ENCODE measurements around the gene NCAM1. TPM values are rescaled to one million over a fixed set of nuclear protein-coding genes. Genes with fewer than 3 reads are reported as not detected.

Gene NCAM1
- total RNA-seq, 1 experiment from 2014 or later: 3.7 TPM

DNA sequence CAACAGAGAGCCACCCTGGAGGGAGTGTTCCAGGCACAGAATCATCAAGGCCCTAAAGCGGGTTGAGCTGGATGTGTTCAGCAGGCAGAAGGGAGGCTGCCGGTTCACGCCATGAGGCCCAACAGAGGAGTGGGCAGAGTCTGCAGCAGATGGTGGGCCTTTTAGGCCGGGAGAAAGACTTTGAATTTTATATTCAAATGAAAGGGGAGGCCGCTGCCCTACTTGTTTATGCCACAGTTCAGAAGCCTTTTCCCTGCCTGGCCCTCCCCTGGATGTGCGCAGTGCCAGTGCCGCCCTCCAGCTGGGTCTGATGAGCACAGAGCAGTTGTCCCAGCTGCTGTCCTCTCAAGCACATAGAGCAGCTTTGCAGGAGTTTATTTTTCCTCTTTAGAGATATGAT is 306.3 kb downstream of the NCAM1 start:
- Mint-ChIP-seq H3K9me3 (ENCODE audit: low read depth, unreplicated experiment) (no peaks in the 10 kb centered on the region), H3K27ac (ENCODE audit: unreplicated experiment) (no peak overlapping the region), H3K4me1 (ENCODE audit: low read depth, unreplicated experiment) (no peaks in the 10 kb centered on the region), H3K36me3 (ENCODE audit: insufficient read depth, unreplicated experiment) (no peaks in the 10 kb centered on the region), H3K4me3 (ENCODE audit: low read depth, unreplicated experiment) (no peak overlapping the region), H3K27me3 (ENCODE audit: unreplicated experiment) (peaks cover 54% of the 10 kb centered on the region)
- DNase-seq: no peak
- intact Hi-C loops (cut with micrococcal nuclease; ENCODE audit: unreplicated experiment): no loop called here
- TF ChIP-seq, protein P1, sequence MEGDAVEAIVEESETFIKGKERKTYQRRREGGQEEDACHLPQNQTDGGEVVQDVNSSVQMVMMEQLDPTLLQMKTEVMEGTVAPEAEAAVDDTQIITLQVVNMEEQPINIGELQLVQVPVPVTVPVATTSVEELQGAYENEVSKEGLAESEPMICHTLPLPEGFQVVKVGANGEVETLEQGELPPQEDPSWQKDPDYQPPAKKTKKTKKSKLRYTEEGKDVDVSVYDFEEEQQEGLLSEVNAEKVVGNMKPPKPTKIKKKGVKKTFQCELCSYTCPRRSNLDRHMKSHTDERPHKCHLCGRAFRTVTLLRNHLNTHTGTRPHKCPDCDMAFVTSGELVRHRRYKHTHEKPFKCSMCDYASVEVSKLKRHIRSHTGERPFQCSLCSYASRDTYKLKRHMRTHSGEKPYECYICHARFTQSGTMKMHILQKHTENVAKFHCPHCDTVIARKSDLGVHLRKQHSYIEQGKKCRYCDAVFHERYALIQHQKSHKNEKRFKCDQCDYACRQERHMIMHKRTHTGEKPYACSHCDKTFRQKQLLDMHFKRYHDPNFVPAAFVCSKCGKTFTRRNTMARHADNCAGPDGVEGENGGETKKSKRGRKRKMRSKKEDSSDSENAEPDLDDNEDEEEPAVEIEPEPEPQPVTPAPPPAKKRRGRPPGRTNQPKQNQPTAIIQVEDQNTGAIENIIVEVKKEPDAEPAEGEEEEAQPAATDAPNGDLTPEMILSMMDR (IDR thresholded peaks at IDR 0.05; ENCODE audit: unreplicated experiment): no peak
- CTCF ChIA-PET: no interaction called here
- no TSS peak for BruUV-seq (replicated peaks)

DNA sequence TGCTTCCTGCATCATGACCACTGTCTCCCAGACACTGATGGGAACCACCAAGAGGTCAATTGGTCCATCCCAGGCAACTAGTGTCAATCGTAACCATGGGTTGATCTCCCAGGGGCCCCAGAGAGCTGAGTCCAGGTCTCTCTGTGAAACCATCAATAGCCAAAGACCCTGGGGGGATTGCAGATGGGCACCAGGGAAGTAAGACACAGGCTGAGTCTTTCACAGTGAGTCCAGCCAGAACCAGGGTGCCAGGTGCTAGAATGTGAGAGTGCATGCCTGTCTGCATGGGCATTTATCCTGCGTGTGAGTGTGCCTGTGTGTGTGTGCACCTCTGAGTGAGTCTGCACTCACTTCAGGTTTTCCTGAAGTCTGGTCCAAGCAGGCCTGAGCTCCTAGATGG is 307.9 kb downstream of the NCAM1 start:
- Mint-ChIP-seq H3K9me3 (ENCODE audit: low read depth, unreplicated experiment) (no peaks in the 10 kb centered on the region), H3K27me3 (ENCODE audit: unreplicated experiment) (peaks cover 54% of the 10 kb centered on the region), H3K27ac (ENCODE audit: unreplicated experiment) (no peak overlapping the region), H3K4me3 (ENCODE audit: low read depth, unreplicated experiment) (no peak overlapping the region), H3K36me3 (ENCODE audit: insufficient read depth, unreplicated experiment) (no peaks in the 10 kb centered on the region), H3K4me1 (ENCODE audit: low read depth, unreplicated experiment) (no peaks in the 10 kb centered on the region)
- BruUV-seq (replicated peaks): no TSS peak
- TF ChIP-seq, protein P1 (IDR thresholded peaks at IDR 0.05; ENCODE audit: unreplicated experiment): no peak
- no peak for DNase-seq
- intact Hi-C loops (cut with micrococcal nuclease; ENCODE audit: unreplicated experiment): no loop called here
- CTCF ChIA-PET: no interaction called here

DNA sequence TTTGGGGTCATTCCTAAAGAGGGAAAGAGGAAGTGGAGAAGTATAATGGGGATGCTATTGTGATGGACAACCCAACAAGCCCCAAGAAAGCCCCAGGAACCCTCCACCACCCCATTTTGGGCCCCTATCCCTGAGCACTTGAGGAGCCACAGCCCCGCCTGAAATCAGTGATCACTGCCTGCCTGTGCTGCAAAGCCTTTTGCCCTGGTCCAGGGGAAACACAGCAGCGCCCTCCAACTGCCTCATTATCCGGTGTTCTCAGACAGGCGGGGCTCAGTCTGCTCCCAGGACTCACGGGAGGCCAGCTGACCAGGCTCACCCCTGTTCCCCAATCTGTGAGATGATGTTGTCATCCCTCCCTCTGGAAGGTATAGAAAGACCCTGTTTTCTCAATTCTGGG is 308.4 kb downstream of the NCAM1 start:
- DNase-seq: no peak
- Mint-ChIP-seq H3K9me3 (ENCODE audit: low read depth, unreplicated experiment) (no peaks in the 10 kb centered on the region), H3K4me1 (ENCODE audit: low read depth, unreplicated experiment) (no peaks in the 10 kb centered on the region), H3K36me3 (ENCODE audit: insufficient read depth, unreplicated experiment) (no peaks in the 10 kb centered on the region), H3K27ac (ENCODE audit: unreplicated experiment) (no peak overlapping the region), H3K27me3 (ENCODE audit: unreplicated experiment) (peaks cover 54% of the 10 kb centered on the region), H3K4me3 (ENCODE audit: low read depth, unreplicated experiment) (no peak overlapping the region)
- no TSS peak for BruUV-seq (replicated peaks)
- CTCF ChIA-PET: no interaction called here
- intact Hi-C loops (cut with micrococcal nuclease; ENCODE audit: unreplicated experiment): no loop called here
- TF ChIP-seq, protein P1 (IDR thresholded peaks at IDR 0.05; ENCODE audit: unreplicated experiment): no peak

DNA sequence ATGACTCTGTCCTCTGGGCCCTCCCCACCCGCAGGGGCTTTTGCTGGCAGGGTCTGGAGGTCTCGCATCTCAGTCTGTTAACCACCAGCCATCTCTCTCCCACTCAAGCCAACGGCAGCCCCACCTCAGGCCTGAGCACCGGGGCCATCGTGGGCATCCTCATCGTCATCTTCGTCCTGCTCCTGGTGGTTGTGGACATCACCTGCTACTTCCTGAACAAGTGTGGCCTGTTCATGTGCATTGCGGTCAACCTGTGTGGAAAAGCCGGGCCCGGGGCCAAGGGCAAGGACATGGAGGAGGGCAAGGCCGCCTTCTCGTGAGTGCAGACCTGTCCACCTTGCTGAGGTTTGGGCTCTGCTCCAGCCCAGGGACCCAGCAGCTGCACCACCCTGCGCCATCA is 308.9 kb downstream of the NCAM1 start:
- intact Hi-C loops (cut with micrococcal nuclease; ENCODE audit: unreplicated experiment): no loop called here

More for the DNA sequence above, 308.9 kb downstream of the NCAM1 start:
- no peak overlapping the region for H3K4me3 Mint-ChIP-seq (ENCODE audit: low read depth, unreplicated experiment)
- H3K27me3 Mint-ChIP-seq (ENCODE audit: unreplicated experiment): peaks cover 59% of the 10 kb centered on the region
- TF ChIP-seq, protein P1 (IDR thresholded peaks at IDR 0.05; ENCODE audit: unreplicated experiment): no peak
- H3K4me1 Mint-ChIP-seq (ENCODE audit: low read depth, unreplicated experiment): no peaks in the 10 kb centered on the region
- CTCF ChIA-PET: no interaction called here
- H3K36me3 Mint-ChIP-seq (ENCODE audit: insufficient read depth, unreplicated experiment): no peaks in the 10 kb centered on the region
- no peak overlapping the region for H3K27ac Mint-ChIP-seq (ENCODE audit: unreplicated experiment)
- no peaks in the 10 kb centered on the region for H3K9me3 Mint-ChIP-seq (ENCODE audit: low read depth, unreplicated experiment)
- no peak for DNase-seq
- BruUV-seq (replicated peaks): no TSS peak

Measured in Calu3 (cell line).